ENCODE data around the gene TCF19. TPM values are rescaled to one million over a fixed set of nuclear protein-coding genes. Genes with fewer than 3 reads are reported as not detected.
"Not testable (repeated sequence)": the region's sequence is repeated elsewhere in the genome, so short reads cannot be mapped to it uniquely, and the experiment has no call there.

TCF19 gene
- total and polyA plus RNA-seq, 2 donors (not counting 1 experiment from before 2014, with no cell fraction given): 7.2 to 8.4 TPM

DNA sequence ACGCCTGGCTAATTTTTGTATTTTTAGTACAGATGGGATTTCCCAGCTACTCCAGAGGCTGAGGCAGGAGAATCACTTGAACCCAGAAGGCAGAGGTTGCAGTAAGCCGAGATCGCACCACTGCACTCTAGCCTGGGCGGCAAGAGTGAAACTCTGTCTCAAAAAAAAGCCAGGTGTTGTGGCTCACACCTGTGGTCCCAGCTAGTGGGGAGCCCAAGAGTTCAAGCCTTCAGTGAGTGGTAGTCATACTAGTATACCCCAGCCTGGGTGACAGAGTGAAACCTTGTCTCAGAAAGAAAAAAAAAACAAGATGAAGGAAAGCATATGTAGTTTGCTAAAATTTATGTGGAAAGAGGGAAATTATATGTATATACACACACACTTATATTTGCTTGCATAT, 32.1 kb downstream of the TCF19 start:
- Histone ChIP-seq H3K4me3 (replicated peaks in 1 of 4; ENCODE audit: control extremely low read depth in 1 of 4, insufficient read depth in 1 of 4, low read depth in 3 of 4, low read length in 4 of 4) (no peak overlapping the region), H3K9me3 (ENCODE audit: control insufficient read depth, insufficient read depth, low read depth, low read length) (no peaks in the 10 kb centered on the region), H4K20me1 (ENCODE audit: control insufficient read depth, extremely low read depth, insufficient read depth, low read length) (no peaks in the 10 kb centered on the region), H3K4me2 (ENCODE audit: extremely low read depth, insufficient read depth, low read length) (no peak overlapping the region), H3K27me3 (ENCODE audit: control insufficient read depth, insufficient read depth, low read length) (no peaks in the 10 kb centered on the region), H3K9ac (ENCODE audit: insufficient read depth, low read length) (no peak overlapping the region), H3K79me2 (ENCODE audit: control insufficient read depth, insufficient read depth, low read length) (no peaks in the 10 kb centered on the region), H2AFZ (ENCODE audit: low read length) (no peak overlapping the region), H3K27ac (ENCODE audit: insufficient read depth, low read length) (no peak overlapping the region), H3K36me3 (ENCODE audit: control insufficient read depth, insufficient read depth, low read length) (no peaks in the 10 kb centered on the region), H3K4me1 (ENCODE audit: control insufficient read depth, extremely low read depth, insufficient read depth, low read length) (no peaks in the 10 kb centered on the region)
- no peak for DNase-seq (ENCODE audit: low read depth in 2 of 2)
- TF ChIP-seq, protein P1, sequence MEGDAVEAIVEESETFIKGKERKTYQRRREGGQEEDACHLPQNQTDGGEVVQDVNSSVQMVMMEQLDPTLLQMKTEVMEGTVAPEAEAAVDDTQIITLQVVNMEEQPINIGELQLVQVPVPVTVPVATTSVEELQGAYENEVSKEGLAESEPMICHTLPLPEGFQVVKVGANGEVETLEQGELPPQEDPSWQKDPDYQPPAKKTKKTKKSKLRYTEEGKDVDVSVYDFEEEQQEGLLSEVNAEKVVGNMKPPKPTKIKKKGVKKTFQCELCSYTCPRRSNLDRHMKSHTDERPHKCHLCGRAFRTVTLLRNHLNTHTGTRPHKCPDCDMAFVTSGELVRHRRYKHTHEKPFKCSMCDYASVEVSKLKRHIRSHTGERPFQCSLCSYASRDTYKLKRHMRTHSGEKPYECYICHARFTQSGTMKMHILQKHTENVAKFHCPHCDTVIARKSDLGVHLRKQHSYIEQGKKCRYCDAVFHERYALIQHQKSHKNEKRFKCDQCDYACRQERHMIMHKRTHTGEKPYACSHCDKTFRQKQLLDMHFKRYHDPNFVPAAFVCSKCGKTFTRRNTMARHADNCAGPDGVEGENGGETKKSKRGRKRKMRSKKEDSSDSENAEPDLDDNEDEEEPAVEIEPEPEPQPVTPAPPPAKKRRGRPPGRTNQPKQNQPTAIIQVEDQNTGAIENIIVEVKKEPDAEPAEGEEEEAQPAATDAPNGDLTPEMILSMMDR (conservative IDR thresholded peaks at IDR 0.05 in 1 of 2, IDR thresholded peaks at IDR 0.05 in 1 of 2; ENCODE audit: low read depth in 1 of 2, low read length in 2 of 2): no peak
- no peak for TF ChIP-seq EZH2 (IDR thresholded peaks at IDR 0.05; ENCODE audit: low read length, missing control alignments)

DNA sequence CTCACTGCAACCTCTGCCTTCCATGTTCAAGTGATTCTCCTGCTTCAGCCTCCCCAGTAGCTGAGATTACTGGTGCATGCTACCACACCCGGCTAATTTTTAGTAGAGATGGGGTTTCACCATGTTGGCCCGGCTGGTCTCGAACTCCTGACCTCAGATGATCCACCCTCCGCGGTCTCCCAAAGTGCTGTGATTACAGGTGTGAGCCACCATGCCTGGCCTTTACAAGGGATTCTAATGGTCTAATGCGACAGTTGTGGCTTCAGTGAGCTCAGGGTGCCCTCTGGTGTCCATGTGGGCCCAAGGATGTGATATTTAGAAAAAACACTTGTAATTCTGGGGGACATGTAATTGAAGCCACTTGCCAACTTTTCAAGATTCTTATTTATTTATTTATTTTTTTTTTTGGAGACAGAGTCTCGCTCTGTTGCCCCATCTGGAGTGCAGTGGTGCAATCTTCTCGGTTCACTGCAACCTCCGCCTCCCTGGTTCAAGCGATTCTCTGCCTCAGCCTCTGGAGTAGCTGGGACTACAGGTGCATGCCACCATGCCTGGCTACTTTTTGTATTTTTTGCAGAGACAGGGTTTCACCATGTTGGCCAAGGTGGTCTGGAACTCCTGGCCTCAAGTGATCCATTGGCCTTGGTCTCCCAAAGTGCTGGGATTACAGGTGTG, 34.2 kb downstream of the TCF19 start:
- not testable (repeated sequence) for H3K4me1 ChIP-seq (ENCODE audit: control insufficient read depth, extremely low read depth, insufficient read depth, low read length); H3K4me3 ChIP-seq (replicated peaks in 1 of 4; ENCODE audit: control extremely low read depth in 1 of 4, insufficient read depth in 1 of 4, low read depth in 3 of 4, low read length in 4 of 4); H3K79me2 ChIP-seq (ENCODE audit: control insufficient read depth, insufficient read depth, low read length); H3K9me3 ChIP-seq (ENCODE audit: control insufficient read depth, insufficient read depth, low read depth, low read length); H3K4me2 ChIP-seq (ENCODE audit: extremely low read depth, insufficient read depth, low read length); H3K27me3 ChIP-seq (ENCODE audit: control insufficient read depth, insufficient read depth, low read length); H3K27ac ChIP-seq (ENCODE audit: insufficient read depth, low read length); H3K36me3 ChIP-seq (ENCODE audit: control insufficient read depth, insufficient read depth, low read length); H4K20me1 ChIP-seq (ENCODE audit: control insufficient read depth, extremely low read depth, insufficient read depth, low read length); H3K9ac ChIP-seq (ENCODE audit: insufficient read depth, low read length); H2AFZ ChIP-seq (ENCODE audit: low read length)
- TF ChIP-seq, protein P1 (conservative IDR thresholded peaks at IDR 0.05 in 1 of 2, IDR thresholded peaks at IDR 0.05 in 1 of 2; ENCODE audit: low read depth in 1 of 2, low read length in 2 of 2): peak; percentile 68 to 74
- peak; percentile 52 to 72 for DNase-seq (ENCODE audit: low read depth in 2 of 2)

DNA sequence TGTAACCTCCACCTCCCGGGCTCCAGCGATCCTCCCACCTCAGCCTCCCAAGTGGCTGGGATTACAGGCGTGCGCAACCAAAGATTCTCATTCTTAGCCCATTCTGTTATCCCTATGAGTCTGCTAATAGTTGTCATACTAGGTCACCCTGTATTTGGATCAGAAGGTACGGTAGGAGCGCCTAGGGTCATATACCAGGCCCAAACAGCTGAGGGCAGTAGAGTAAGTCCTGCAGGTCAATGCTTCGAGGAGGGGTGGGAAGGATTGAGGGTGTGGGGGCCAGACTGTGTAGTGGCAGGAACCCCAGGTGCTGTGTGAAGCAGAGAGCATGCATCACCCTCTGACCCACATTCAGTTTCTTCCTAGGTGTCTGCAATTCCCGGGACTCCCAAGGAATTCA, 34.8 kb downstream of the TCF19 start:
- H3K79me2 ChIP-seq (ENCODE audit: control insufficient read depth, insufficient read depth, low read length): no peaks in the 10 kb centered on the region
- TF ChIP-seq, protein P1 (conservative IDR thresholded peaks at IDR 0.05 in 1 of 2, IDR thresholded peaks at IDR 0.05 in 1 of 2; ENCODE audit: low read depth in 1 of 2, low read length in 2 of 2): no peak
- no peak for TF ChIP-seq EZH2 (IDR thresholded peaks at IDR 0.05; ENCODE audit: low read length, missing control alignments)
- H3K4me3 ChIP-seq (replicated peaks in 1 of 4; ENCODE audit: control extremely low read depth in 1 of 4, insufficient read depth in 1 of 4, low read depth in 3 of 4, low read length in 4 of 4): no peak overlapping the region
- no peak overlapping the region for H3K27ac ChIP-seq (ENCODE audit: insufficient read depth, low read length)
- no peaks in the 10 kb centered on the region for H3K36me3 ChIP-seq (ENCODE audit: control insufficient read depth, insufficient read depth, low read length)
- H3K9me3 ChIP-seq (ENCODE audit: control insufficient read depth, insufficient read depth, low read depth, low read length): no peaks in the 10 kb centered on the region
- no peak overlapping the region for H3K4me2 ChIP-seq (ENCODE audit: extremely low read depth, insufficient read depth, low read length)
- H3K27me3 ChIP-seq (ENCODE audit: control insufficient read depth, insufficient read depth, low read length): no peaks in the 10 kb centered on the region
- no peaks in the 10 kb centered on the region for H3K4me1 ChIP-seq (ENCODE audit: control insufficient read depth, extremely low read depth, insufficient read depth, low read length)
- no peak for DNase-seq (ENCODE audit: low read depth in 2 of 2)
- no peaks in the 10 kb centered on the region for H4K20me1 ChIP-seq (ENCODE audit: control insufficient read depth, extremely low read depth, insufficient read depth, low read length)
- H3K9ac ChIP-seq (ENCODE audit: insufficient read depth, low read length): no peak overlapping the region
- no peak overlapping the region for H2AFZ ChIP-seq (ENCODE audit: low read length)

Data from fibroblast of lung (primary cell).